ENCODE results near the gene IDH1. TPM values are rescaled to one million over a fixed set of nuclear protein-coding genes. Genes with fewer than 3 reads are reported as not detected.

The IDH1 gene
- total RNA-seq, 1 experiment from 2014 or later, result 66.9 TPM

Other genes with a start within 250 kb of the IDH1 start
- 3.4 and 7.7 TPM in 2 replicates for gene PLEKHM3, start 229.5 kb downstream of the IDH1 start, total RNA-seq (2014; rRNA removed; shearing (Covaris generic); ENCODE audit: low replicate concordance)
- not detected in 2 replicates for gene CRYGD, start 130.5 kb downstream of the IDH1 start, total RNA-seq (2014; rRNA removed; shearing (Covaris generic); ENCODE audit: low replicate concordance)
- not detected in 2 replicates for gene CRYGC, start 125.2 kb downstream of the IDH1 start, total RNA-seq (2014; rRNA removed; shearing (Covaris generic); ENCODE audit: low replicate concordance)
- not detected in 2 replicates for gene CRYGB, start 108.9 kb downstream of the IDH1 start, total RNA-seq (2014; rRNA removed; shearing (Covaris generic); ENCODE audit: low replicate concordance)
- not detected in 2 replicates for gene CRYGA, start 91.5 kb downstream of the IDH1 start, total RNA-seq (2014; rRNA removed; shearing (Covaris generic); ENCODE audit: low replicate concordance)
- gene C2orf80, start 65.0 kb downstream of the IDH1 start, total RNA-seq (2014; rRNA removed; shearing (Covaris generic); ENCODE audit: low replicate concordance), result not detected in 2 replicates
- 7.4 and 10.1 TPM in 2 replicates for gene PIKFYVE, start 11.2 kb upstream of the IDH1 start, total RNA-seq (2014; rRNA removed; shearing (Covaris generic); ENCODE audit: low replicate concordance)
- 17.3 and 36.9 TPM in 2 replicates for gene PTH2R, start 151.7 kb upstream of the IDH1 start, total RNA-seq (2014; rRNA removed; shearing (Covaris generic); ENCODE audit: low replicate concordance)